GM12864 (cell line): ENCODE data around the gene SSTR4.

ENCODE experiments used
- DNase-seq: peaks from one replicate; pipeline ENCODE4 v3.0.0-alpha.2; 2011; ENCODE audit warnings: low read depth
- H3K4me3 ChIP-seq: 2 replicates; pipeline ENCODE4 v1.5.1; 2011; ENCODE audit warnings: mild to moderate bottlenecking, low read depth, low read length, control low read depth
- CTCF ChIP-seq: IDR thresholded peaks from 2 replicates; pipeline ENCODE4 v1.5.1; 2011; ENCODE audit warnings: low read depth, mild to moderate bottlenecking, moderate library complexity, low read length, control low read depth, inconsistent platforms; ENCODE audit errors: missing control alignments

The SSTR4 gene

GRCh38 chr20:23063168-23063567 is 28.1 kb downstream of the SSTR4 start:
- TF ChIP-seq CTCF: no peak
- DNase-seq: no peak
- no peak overlapping the region for H3K4me3 ChIP-seq

- DNase-seq: no peak
- TF ChIP-seq CTCF: no peak
- no peak overlapping the region for H3K4me3 ChIP-seq
These were observed 28.5 kb downstream of the SSTR4 start for GRCh38 chr20:23063581-23063980.

- no peak for DNase-seq
- no peak overlapping the region for H3K4me3 ChIP-seq
- no peak for TF ChIP-seq CTCF
These were observed 30.4 kb downstream of the SSTR4 start for GRCh38 chr20:23065266-23066201.

- TF ChIP-seq CTCF: no peak
- DNase-seq: no peak
- H3K4me3 ChIP-seq: no peak overlapping the region
These were observed 31.7 kb downstream of the SSTR4 start for GRCh38 chr20:23066772-23067171.

- H3K4me3 ChIP-seq: no peak overlapping the region
- no peak for DNase-seq
- no peak for TF ChIP-seq CTCF
These were observed 33.2 kb downstream of the SSTR4 start for GRCh38 chr20:23068283-23068682.

GRCh38 chr20:23069108-23069507 is 34.0 kb downstream of the SSTR4 start:
- no peak overlapping the region for H3K4me3 ChIP-seq
- no peak for TF ChIP-seq CTCF

GRCh38 chr20:23071398-23071797 is 36.3 kb downstream of the SSTR4 start:
- TF ChIP-seq CTCF: no peak
- no peak for DNase-seq
- H3K4me3 ChIP-seq: no peak overlapping the region

More at GRCh38 chr20:23069108-23069507, 34.0 kb downstream of the SSTR4 start:
- no peak for DNase-seq
